Bone marrow (tissue), 2 donors: ENCODE measurements around the gene TMEM97.

Experiments used
- DNase-seq, 2 donors: peaks; one replicate each; lab custom pipeline; 2025; lab: John Stamatoyannopoulos, UW

Gene TMEM97

GRCh38 chr17:28365487-28365886 lies 46.5 kb downstream of the TMEM97 start:
- DNase-seq: no peak

- no peak for DNase-seq
Measured at GRCh38 chr17:28366605-28367004, 47.6 kb downstream of the TMEM97 start.

GRCh38 chr17:28367641-28368305 lies 48.8 kb downstream of the TMEM97 start:
- DNase-seq: no peak

- DNase-seq: no peak
Measured at GRCh38 chr17:28368306-28368831, 49.4 kb downstream of the TMEM97 start.

- DNase-seq: no peak
Measured at GRCh38 chr17:28368915-28369683, 50.1 kb downstream of the TMEM97 start.

- no peak for DNase-seq
Measured at GRCh38 chr17:28369684-28370034, 50.7 kb downstream of the TMEM97 start.

- DNase-seq: no peak
Measured at GRCh38 chr17:28370035-28370743, 51.2 kb downstream of the TMEM97 start, which contains the start of gene VTN. TSS of gene VTN (minus strand) at chr17:28370307. CDS start at chr17:28370203, 104 bp downstream.

GRCh38 chr17:28370744-28371103 lies 51.7 kb downstream of the TMEM97 start:
- DNase-seq: no peak

- DNase-seq: peak; percentile 66 to 70
Measured at GRCh38 chr17:28371245-28372202, 52.5 kb downstream of the TMEM97 start, which contains the start of gene SARM1. TSS of gene SARM1 (plus strand) at chr17:28371694. CDS start at chr17:28372033, 339 bp downstream.

- no peak for DNase-seq
Measured at GRCh38 chr17:28372203-28372944, 53.4 kb downstream of the TMEM97 start.

- no peak for DNase-seq
Measured at GRCh38 chr17:28372945-28373274, 53.9 kb downstream of the TMEM97 start.
